HL-60/S4 treated with retinoic acid at 250 ng/mL for 4 days and 3 days (cell line): ENCODE measurements around the gene OR2S2.

ENCODE experiments used
- in situ Hi-C: fragments of 300-500 bp; cut with MboI; formaldehyde crosslinking; loops from 2 replicates; pipeline ENCODE4 v1.7.0; 2022; ENCODE audit warnings: low sequenced_read_pairs

The OR2S2 gene

DNA sequence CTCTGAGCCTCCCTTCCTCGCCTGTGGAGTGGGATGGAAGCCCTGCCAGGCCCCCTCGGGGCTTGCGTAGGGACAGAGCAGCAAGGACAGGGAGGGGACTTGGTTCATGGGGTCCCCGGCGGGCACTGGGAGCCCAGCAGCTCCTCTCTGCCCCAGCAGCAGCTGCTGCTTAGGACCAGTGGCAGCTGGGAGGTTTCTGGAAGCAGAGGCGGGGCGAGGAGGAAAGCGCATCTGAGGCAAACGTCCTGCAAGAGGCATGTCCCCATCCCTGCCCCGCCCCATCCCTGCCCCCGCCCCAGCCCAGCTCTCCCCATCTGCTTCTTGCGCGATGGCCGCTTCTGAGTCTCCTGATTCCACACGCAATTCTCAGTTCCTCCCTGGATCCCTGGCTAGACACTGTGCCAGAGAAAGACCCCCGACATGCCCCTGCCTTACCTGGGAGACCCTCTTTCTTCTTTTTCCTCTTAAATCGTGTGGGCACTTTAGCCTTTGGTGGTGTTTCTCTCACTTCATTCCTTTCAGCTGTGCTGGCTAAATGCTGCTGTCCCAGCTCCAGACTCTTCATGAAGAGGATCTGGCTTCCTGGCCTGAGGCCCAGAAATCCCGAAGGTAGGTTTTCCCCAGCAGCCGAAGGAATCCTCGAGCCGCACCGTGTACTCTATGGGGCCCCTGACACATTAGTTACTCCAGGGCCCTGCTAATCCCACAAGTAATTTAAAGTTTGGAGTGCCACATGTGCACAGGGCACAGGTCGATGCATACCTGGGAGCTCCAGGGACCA lies 4.4 kb upstream of the OR2S2 start:
- in situ Hi-C loops, result no loop called here

DNA sequence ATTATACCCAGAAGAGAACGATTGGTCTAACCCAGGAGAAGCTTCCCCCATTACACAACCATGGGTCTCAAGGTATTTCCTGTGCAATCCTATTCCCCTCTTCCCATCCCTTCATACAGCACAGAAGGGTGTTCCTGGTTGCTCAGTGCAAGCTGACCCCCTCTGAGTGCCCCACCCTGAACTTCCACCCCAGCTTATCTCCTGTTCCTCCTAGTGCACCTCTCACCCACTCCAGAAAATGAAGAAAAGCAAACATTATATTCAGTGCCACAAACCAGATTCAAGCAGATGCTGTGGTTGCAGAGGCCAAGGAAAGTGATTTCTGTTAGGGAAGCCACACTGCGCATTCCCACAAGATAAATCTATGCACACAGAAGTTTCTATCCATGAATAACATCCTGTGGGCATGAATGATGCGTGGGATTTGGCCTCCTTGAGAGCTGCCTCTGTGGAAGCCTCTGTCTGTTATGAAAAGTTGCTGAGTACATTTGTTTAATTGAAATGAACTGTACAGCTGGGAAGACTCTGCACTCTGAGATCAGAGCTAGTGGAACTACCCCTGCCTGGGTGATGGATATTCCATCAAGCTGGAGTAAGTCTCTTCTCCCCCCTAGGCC lies 2.2 kb upstream of the OR2S2 start:
- in situ Hi-C loops, result no loop called here

DNA sequence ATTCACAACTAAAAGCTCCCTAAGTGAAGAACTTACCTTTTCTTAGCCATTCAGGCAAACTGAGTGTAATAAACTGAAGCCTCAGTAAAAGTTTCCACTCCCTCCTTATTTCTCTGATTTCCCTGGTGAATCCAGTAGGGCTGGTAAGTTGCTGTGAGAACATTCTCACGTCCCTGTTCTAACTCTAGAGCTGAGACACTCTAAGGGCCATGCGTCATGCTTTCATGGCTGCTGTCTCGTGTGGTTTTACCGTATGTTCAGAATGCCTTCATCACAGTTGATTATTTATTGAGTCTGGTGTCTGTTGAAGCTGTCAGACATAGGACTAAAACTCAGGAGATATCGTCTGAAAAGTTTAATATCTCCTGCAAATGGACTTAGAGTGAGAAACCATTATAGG lies 1.3 kb downstream of the OR2S2 start:
- in situ Hi-C loops, result no loop called here

DNA sequence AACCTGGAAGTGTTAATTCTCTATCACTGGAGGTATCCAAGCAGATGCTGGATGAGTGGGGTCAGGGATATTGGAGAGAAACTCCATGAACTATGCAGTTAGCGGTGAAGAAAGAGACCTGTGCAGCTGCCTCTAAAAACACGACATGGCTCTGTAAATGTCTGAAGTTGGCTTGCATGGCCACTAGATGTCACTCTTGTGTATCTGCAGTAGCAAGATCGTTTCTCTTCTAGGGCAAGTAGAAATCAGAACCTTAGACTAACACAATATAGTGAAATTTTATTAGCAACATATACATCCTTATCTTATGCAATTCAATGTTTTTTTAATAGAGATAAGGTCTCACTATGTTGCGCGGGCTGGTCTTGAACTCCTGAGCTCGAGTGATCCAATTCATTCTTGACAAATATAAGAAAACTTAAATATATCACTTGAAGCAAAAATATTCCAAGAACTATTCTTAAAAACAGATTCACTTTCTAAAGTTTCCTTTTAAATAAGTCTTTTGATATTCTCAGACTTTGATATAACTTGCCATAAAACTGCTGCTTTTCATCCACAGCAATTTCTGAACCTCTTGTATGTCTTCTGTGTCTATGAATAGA lies 2.9 kb downstream of the OR2S2 start:
- in situ Hi-C loops, result no loop called here

DNA sequence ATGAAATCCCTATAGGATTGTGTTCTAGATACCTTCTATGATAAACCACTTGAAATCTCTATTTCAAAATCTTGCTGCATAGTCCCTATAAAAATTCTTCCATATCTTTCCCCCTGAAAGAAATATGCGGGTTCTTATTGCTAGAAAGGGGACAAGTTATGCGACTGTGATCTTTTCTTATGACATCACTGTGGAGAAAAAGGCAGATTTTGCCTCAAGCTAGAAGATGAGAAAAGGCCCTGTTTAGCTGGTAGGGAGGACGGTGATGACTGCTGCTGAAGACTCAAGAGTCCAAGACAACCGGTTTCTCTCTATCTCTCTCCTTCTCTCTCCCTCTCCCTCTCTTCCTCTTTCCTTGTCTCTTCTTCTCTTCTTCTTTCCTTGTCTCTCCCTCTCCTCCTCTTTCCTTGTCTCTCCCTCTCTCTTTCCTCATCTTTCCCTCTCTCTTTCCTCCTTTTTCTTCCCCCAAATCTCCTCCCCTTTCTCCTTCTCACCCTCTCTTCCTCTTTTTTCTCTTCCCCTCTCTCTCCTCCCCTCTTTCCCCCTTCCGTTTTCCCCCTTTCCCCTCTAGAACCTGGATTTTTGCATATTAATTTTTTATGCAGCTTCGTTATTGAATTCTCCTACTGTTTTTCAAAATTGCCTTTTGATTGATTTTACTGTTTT lies 5.3 kb downstream of the OR2S2 start:
- in situ Hi-C loops, result no loop called here

DNA sequence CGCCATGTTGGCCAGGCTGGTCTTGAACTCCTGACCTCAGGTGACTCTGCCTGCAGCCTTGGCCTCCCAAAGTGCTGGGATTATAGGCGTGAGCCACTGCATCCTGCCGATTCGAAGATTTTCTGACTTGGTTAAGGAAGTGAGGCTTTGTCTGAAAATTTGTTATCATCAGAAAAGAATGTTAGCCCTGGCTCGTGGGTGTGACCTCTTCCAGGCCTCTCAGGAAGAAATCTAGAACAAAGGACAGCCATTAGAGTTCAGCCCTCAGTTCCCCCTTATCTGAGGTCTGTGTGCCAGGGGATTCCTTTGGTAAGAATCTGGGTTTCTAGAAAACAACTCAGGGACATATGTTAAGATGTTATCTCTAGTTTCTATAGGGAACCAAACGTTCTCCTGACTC lies 6.2 kb downstream of the OR2S2 start:
- in situ Hi-C loops, result no loop called here

DNA sequence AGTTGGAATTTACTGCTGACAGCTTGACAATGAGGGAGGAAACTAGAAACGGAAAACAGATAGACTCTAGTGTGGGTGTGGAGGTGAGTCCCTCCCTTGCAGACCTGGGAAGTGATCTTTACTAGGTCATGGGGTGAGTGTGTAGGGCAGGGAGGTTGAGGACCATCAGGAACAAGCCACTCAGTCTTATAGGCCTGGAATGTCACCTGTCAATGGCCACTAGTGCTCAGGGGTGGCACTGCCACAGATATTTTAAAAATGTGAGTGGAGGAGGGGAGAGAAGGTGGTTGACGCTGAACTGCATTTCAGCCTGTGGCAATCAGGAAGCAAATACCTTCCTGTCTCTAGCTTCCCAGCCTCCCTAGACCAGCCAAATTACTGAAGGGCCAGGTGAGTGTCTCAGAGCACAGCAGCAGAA lies 9.0 kb downstream of the OR2S2 start:
- in situ Hi-C loops, result no loop called here

DNA sequence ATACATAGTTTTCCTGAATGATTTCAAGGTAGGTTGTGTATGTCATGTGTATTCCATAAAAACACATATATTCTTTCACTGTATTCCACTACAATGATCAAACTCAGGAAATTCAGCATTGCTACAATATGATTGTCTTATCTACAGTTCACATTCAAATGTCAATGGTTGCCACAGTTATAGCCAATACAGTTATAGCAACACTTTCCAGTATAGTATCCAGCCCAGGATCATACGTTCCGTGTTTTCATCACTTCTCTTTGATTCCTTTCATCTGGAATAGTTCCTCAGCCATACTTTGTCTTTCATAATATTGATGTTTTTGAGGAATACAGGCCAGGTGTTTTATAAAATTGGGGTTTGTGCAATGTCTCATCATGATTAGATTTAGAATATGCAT lies 9.5 kb downstream of the OR2S2 start:
- in situ Hi-C loops, result no loop called here

DNA sequence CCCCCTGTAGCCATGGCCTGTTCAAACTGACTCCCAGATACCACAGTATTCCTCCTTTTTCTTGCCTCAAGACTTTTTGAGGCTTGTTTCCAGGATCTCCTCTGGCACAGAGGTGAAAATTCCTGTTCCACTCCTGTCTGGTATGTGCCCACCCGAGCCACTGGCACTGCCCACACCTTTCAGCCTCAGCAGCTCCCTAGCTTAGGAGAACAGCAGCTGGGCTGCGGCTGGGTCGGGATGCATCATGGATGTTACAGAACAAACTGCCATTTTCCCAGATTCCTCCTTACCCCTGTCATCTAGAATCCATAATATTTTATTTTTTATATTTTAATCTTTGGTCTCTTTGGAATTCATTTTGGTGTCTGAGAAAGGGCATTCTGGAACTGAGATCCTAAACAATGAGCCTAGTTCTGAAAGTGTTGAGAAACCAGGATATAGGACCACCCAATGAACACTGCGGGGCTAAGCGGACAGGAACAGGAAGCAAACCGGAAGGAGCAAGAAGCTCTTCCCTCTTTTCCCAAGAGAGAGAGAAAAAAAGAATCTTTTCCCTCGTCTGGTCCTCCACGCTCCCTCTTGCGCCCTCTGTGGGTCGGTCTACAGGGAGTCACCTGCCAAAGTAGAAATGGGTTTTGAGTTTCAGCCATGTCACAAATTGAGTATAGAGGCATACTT lies 12.5 kb downstream of the OR2S2 start:
- in situ Hi-C loops, result no loop called here

DNA sequence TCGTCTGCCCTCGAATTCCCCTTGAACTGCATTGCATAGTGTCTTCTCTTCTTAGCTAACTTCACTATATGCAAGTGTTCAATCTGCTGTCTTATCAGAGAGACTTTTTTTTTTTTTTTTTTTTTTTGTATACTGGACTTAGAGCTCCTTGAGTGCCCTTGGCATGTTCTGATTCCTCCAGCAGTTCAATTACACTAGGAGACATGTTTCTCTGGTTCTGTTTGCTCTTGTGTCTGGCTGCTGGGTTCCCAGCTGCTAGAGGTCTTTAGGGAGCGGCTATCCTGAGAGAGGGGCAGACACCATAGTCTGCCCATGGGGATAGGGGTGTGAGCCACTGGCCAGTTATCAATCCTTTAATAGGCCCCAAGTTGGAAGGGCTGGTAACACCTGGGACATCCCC lies 13.1 kb downstream of the OR2S2 start:
- in situ Hi-C loops, result no loop called here

DNA sequence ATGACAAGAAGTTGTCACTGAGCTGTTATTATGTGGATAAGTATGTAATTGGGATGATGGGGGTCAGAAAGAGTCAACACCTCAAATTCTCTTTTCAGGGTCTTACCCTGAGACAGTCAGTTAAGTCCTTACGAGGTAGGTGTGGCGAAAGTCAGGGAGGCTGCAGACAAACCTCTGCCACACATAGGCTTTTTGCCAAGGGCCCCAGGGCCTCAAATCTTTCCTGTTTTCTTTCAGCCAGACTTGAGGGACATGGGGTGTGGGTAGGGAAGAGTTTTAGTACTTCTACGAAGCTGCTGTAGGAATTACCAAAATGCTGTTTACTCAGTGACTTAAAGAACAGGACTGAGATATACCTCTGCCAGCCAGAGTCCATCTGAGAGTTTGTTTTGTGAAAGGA lies 13.8 kb downstream of the OR2S2 start:
- in situ Hi-C loops, result no loop called here

DNA sequence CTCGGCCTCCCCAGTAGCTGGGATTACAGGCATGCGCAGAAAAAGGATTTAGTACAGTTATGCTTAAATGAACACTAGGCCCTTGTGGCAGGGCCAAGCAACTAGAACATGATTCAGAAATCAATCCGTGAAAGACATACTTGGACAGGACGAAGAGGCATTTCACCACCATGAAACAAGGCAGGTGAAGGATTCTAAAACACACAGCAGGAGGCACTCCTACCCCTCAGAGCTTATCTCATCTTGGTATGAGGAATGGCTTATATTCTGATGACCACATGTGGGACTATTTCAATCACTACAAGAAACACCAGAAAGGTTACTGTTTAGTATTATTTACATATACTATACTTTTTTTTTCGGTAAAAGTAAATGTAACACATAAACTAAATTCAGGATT lies 15.7 kb downstream of the OR2S2 start:
- in situ Hi-C loops, result no loop called here

DNA sequence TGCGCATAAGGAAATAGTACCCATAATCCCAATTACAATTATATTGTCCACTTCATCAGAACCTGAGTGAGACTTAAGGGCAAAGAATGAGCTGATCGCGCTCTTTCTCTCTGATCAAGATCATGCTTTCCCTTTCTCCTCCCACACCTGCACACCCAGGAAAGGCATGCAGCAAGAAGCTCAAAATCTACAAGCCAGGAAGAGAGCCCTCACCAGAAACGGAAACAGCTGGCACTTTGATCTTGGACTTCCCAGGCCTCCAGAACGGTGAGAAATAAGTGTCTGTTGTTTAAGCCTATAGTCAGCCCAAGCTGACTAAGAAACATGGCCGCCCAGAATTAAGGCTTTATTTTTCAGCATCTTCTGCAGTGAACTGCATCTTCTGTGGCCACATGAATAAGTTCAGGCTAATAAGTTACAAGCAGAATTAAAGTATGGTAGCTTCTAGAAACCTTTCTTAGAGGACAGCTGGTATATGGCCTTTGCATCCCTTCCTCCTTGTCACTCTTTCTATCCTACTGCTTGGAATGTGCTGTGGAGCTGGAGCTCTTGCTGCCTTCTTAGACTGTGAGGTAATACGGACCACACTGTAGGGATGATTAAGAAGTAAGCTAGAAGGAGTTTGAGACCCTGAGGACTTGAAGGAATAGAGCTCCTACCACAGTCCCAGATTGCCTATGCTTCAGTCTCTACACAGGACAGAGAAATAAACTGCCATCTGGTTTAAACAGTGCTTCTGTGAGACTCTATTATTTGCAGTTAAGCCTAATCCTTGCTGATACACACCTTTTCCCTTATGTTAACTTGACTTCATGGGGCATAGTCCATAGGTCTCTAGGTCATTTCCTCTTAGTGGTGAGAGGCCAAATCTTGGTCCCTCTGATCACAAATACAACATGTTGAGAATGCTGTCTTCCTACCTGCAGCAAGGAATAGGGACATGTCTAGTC lies 17.2 kb downstream of the OR2S2 start:
- in situ Hi-C loops, result no loop called here

DNA sequence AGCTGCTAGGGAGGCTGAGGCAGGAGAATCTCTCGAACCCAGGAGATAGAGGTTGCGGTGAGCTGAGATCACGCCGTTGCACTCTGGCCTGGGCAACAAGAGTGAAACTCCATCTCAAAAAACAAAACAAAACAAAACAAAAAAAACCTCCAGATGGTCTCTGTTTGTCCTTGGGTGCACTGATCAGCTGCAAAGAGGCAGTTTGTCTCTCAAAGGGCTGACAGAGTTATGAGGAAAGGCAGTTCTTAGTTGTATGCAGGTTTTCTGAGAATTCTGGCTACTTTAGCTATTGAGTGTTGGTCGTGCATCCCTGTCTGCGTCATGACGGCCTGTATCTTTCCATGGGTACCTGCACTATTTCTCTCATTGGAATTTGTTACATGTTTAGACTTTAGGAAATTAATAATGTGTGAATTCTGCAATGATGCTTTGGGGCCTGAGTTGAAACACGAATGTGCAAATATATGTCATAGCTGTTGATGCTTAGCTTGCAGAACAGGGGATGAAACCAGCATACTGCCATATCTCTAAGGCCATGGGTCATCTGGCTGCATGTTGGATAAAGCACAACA lies 18.2 kb downstream of the OR2S2 start:
- in situ Hi-C loops, result no loop called here

DNA sequence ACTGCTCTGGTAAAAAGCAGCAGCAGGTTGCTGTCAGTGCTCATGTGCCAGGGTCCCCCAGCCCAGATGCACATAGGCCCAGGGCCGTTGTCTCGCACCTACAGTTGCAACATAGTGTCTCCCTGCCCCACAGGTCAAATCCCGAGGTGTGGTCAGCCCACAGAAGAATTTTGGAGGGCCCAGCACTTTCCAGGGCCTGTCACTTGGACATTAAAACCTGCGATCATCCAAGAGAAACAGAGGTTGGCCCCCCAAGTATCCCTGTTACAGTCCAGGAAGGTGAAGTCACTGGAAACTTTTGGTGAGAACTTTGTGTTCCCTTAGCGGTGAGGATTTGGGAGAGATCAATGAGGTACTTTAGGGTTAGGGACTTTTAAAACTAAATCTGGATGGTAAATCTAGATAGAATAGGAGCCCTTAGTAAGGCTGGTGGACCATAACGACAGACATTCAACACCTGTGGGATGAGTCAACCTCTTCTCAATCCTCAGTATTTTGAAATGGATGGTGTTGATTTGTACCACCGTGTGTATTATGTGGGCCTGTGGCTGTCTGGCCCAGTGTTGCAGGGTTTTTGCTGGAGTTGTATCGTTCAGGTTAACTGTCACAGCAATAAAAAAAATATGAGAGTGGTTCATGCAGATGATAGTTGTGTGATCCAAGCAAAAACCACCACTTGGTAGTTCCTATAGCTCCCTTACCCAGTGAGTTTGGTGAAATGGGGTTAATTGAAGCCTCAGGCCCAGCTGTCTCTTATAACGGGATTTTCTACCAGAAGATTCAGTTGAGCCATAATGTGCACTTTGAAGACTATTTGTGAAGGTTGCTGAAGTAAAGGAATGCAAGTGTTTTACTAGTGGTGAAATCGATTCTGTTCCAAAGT lies 19.2 kb downstream of the OR2S2 start:
- in situ Hi-C loops, result no loop called here

DNA sequence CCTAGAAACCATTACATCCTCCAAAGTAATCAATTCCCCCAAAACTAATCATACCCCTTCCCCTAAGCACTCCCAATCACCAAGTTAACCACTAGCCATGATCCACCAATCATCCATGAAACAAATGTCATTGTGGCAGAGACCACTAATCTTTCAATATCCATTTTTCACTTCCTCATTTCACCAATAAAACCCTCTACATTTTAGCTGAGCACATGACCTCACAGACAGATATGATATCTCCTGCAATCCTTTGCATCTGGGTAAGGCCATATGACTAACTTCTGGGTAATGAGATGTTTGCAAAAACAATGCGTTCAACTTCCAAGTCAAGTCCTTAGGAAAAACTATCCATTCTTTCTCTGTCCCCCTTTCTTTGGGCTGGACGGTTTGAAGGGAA lies 20.7 kb downstream of the OR2S2 start:
- in situ Hi-C loops, result no loop called here

DNA sequence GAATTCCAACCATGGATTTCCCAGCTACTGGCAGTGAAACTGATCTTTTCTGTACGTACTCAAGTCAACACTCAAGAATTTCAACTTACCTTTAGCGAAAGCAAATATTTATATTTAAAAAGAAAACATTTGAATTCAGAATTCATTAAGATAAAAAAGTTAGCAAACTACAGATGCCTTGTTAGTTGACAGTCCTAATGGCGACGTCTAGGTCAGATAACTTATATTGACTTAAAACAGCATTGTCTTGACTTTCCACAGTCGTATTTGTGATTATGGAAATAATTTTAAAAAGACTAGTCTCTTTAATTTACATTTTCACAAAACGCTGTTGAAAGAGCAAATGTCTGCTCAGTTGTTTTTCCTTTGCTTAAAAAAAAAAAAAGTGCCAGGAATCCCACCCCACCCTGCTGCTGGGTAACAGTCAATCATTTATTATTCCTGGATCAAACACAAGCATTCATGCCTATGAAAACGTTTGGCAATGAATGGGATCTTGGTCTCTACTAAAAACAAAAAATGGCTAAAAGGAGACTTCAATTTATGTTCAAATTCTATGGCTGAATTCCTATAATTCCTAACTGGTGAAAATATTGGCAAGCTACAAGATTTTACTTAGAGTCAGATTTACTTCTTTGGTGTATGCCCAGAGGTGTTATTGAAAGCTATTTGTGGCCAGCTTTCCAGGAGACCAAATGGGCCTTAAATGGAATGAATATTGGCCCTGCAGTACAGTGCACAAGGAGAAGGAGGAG lies 22.0 kb downstream of the OR2S2 start:
- in situ Hi-C loops, result no loop called here

DNA sequence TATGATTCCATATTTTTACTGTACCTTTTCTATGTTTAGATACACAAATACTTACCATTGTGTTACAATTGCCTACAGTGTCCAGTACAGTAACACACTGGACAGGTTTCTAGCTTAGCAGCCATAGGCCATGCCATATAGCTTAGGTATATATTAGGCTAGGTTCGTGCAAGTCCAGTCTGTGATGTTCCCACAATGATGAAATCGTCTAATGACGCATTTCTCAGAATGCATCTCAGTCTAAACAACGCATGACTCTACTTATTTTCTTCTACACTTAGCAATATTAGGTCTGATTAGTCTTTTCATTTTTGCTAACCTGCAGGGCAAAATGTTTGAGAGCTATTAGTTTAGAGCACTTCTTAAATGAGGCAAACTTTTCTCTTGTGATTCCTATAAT lies 22.7 kb downstream of the OR2S2 start:
- in situ Hi-C loops, result no loop called here
